WTC11 (cell line): ENCODE results near the gene ABR. TPM values are rescaled to one million over a fixed set of nuclear protein-coding genes. Genes with fewer than 3 reads are reported as not detected.

Experiments used
- ATAC-seq: fragments of 200-7000 bp; cut with Tn5 transposase; 2 replicates; pipeline ENCODE4 v1.10.0; 2021; ENCODE audit warnings: mild to moderate bottlenecking, moderate library complexity
- CTCF ChIA-PET: fragments of 300-600 bp; sonication (Branson Sonifier 250); formaldehyde crosslinking; loops from one replicate; lab custom pipeline; 2021; ENCODE audit warnings: antibody characterized with exemption; lab: Charles Lee
- POLR2A ChIA-PET: fragments of 350-600 bp; sonication (Branson Sonifier 250); formaldehyde crosslinking; loops from one replicate; lab custom pipeline; 2021; ENCODE audit warnings: antibody characterized with exemption; lab: Charles Lee
- DNase-seq: peaks from one replicate; pipeline ENCODE4 v3.0.0; 2021; ENCODE audit warnings: low spot score
- H3K27ac Mint-ChIP-seq: 2 replicates; pipeline ENCODE4 v1.8.0; 2021; ENCODE audit warnings: mixed read lengths
- H3K27me3 Mint-ChIP-seq: 2 replicates; pipeline ENCODE4 v1.8.0; 2021; ENCODE audit warnings: low read depth, mild to moderate bottlenecking, moderate library complexity, mixed read lengths
- H3K36me3 Mint-ChIP-seq: 2 replicates; pipeline ENCODE4 v1.8.0; 2021; ENCODE audit warnings: mixed read lengths
- H3K4me1 Mint-ChIP-seq: 2 replicates; pipeline ENCODE4 v1.8.0; 2022; ENCODE audit warnings: mixed read lengths
- H3K4me3 Mint-ChIP-seq: 2 replicates; pipeline ENCODE4 v1.8.0; 2021; ENCODE audit warnings: mild to moderate bottlenecking, moderate library complexity, mixed read lengths
- H3K9me3 Mint-ChIP-seq: 2 replicates; pipeline ENCODE4 v1.8.0; 2021; ENCODE audit warnings: mixed read lengths
- ATF1 ChIP-seq: sonication (generic); formaldehyde crosslinking; IDR thresholded peaks from 2 replicates; pipeline ENCODE4 v1.8.1; 2023; ENCODE audit warnings: mild to moderate bottlenecking, moderate library complexity, missing genetic modification reagents
- CBFB ChIP-seq: sonication (generic); formaldehyde crosslinking; IDR thresholded peaks from 2 replicates; pipeline ENCODE4 v1.8.1; 2022; ENCODE audit warnings: mild to moderate bottlenecking, low read depth, missing genetic modification reagents
- CREB1 ChIP-seq: sonication (generic); formaldehyde crosslinking; IDR thresholded peaks from 2 replicates; pipeline ENCODE4 v1.8.0; 2023; ENCODE audit warnings: mild to moderate bottlenecking, missing genetic modification reagents
- ELF4 ChIP-seq: sonication (generic); formaldehyde crosslinking; IDR thresholded peaks from 2 replicates; pipeline ENCODE4 v1.8.1; 2022; ENCODE audit warnings: low read depth, mild to moderate bottlenecking, moderate library complexity, missing genetic modification reagents
- FOXP1 ChIP-seq: sonication (generic); formaldehyde crosslinking; IDR thresholded peaks from 2 replicates; pipeline ENCODE4 v1.8.0; 2022; ENCODE audit warnings: missing genetic modification reagents, mild to moderate bottlenecking, moderate library complexity, borderline replicate concordance
- GRHL2 ChIP-seq: fragments of 250-450 bp; sonication (Bioruptor Pico); IDR thresholded peaks from 2 replicates; pipeline ENCODE4 v1.8.0; 2022; ENCODE audit warnings: mild to moderate bottlenecking, moderate library complexity; ENCODE audit not compliant: insufficient replicate concordance, severe bottlenecking
- GTF2I ChIP-seq: fragments of 250-450 bp; sonication (Bioruptor Pico); conservative IDR thresholded peaks from 2 replicates; pipeline ENCODE4 v1.4.0; 2021; ENCODE audit warnings: mild to moderate bottlenecking
- HMGXB4 ChIP-seq: sonication (generic); formaldehyde crosslinking; IDR thresholded peaks from 2 replicates; pipeline ENCODE4 v1.8.1; 2023; ENCODE audit warnings: mild to moderate bottlenecking, moderate library complexity, missing genetic modification reagents
- NR3C1 ChIP-seq: sonication (generic); formaldehyde crosslinking; conservative IDR thresholded peaks from 2 replicates; pipeline ENCODE4 v1.8.1; 2023; ENCODE audit warnings: low read depth, mild to moderate bottlenecking, missing genetic modification reagents
- OVOL2 ChIP-seq: fragments of 250-450 bp; sonication (Bioruptor Pico); IDR thresholded peaks from 2 replicates; pipeline ENCODE4 v1.9.0; 2021; ENCODE audit warnings: mild to moderate bottlenecking, borderline replicate concordance
- PRRX2 ChIP-seq: fragments of 250-450 bp; sonication (Bioruptor Pico); IDR thresholded peaks from 2 replicates; pipeline ENCODE4 v1.8.0; 2021; ENCODE audit warnings: mild to moderate bottlenecking
- RELA ChIP-seq: sonication (generic); formaldehyde crosslinking; IDR thresholded peaks from 2 replicates; pipeline ENCODE4 v1.8.1; 2022; ENCODE audit warnings: missing genetic modification reagents, mild to moderate bottlenecking, borderline replicate concordance
- SMAD4 ChIP-seq: sonication (generic); formaldehyde crosslinking; IDR thresholded peaks from 2 replicates; pipeline ENCODE4 v1.8.0; 2022; ENCODE audit warnings: mild to moderate bottlenecking, missing genetic modification reagents
- SOX15 ChIP-seq: fragments of 250-450 bp; sonication (Bioruptor Pico); IDR thresholded peaks from 2 replicates; pipeline ENCODE4 v1.9.0; 2021; ENCODE audit warnings: mild to moderate bottlenecking
- SP1 ChIP-seq: sonication (generic); formaldehyde crosslinking; conservative IDR thresholded peaks from 2 replicates; pipeline ENCODE4 v1.8.1; 2022; ENCODE audit warnings: missing genetic modification reagents
- TEAD1 ChIP-seq: sonication (generic); formaldehyde crosslinking; IDR thresholded peaks from 2 replicates; pipeline ENCODE4 v1.8.0; 2022; ENCODE audit warnings: mild to moderate bottlenecking, missing genetic modification reagents
- ZNF138 ChIP-seq: sonication (generic); formaldehyde crosslinking; conservative IDR thresholded peaks from 2 replicates; pipeline ENCODE4 v1.8.1; 2022; ENCODE audit warnings: mild to moderate bottlenecking, moderate library complexity, missing genetic modification reagents
- ZNF232 ChIP-seq: sonication (generic); formaldehyde crosslinking; IDR thresholded peaks from 2 replicates; pipeline ENCODE4 v1.8.0; 2022; ENCODE audit warnings: mild to moderate bottlenecking, missing genetic modification reagents
- total RNA-seq: library from RNA; stranded (reverse); gene quantifications from 3 replicates; pipeline ENCODE4 v1.2.3, GENCODE V29; 2021
- TF ChIP-seq, protein P1 (sequence below): sonication (generic); formaldehyde crosslinking; IDR thresholded peaks from 2 replicates; pipeline ENCODE4 v1.8.1; 2023; ENCODE audit warnings: mild to moderate bottlenecking, missing genetic modification reagents
- TF ChIP-seq, protein P2 (sequence below): sonication (generic); formaldehyde crosslinking; IDR thresholded peaks from 2 replicates; pipeline ENCODE4 v1.8.1; 2023; ENCODE audit warnings: mild to moderate bottlenecking, missing genetic modification reagents, moderate library complexity
- TF ChIP-seq, protein P3 (sequence below): sonication (generic); formaldehyde crosslinking; IDR thresholded peaks from 2 replicates; pipeline ENCODE4 v1.8.1; 2022; ENCODE audit warnings: low read depth, missing genetic modification reagents, borderline replicate concordance
- TF ChIP-seq, protein P4 (sequence below): sonication (generic); formaldehyde crosslinking; IDR thresholded peaks from 2 replicates; pipeline ENCODE4 v1.8.0; 2022; ENCODE audit warnings: mild to moderate bottlenecking, missing genetic modification reagents
- TF ChIP-seq, protein P5 (sequence below): fragments of 250-450 bp; sonication (Bioruptor Pico); IDR thresholded peaks from 2 replicates; pipeline ENCODE4 v2.1.2; 2022; ENCODE audit warnings: mild to moderate bottlenecking, moderate library complexity

The ABR gene
- total RNA-seq, 1 experiment from 2014 or later, result 38.0 TPM

- TF ChIP-seq, protein P1, sequence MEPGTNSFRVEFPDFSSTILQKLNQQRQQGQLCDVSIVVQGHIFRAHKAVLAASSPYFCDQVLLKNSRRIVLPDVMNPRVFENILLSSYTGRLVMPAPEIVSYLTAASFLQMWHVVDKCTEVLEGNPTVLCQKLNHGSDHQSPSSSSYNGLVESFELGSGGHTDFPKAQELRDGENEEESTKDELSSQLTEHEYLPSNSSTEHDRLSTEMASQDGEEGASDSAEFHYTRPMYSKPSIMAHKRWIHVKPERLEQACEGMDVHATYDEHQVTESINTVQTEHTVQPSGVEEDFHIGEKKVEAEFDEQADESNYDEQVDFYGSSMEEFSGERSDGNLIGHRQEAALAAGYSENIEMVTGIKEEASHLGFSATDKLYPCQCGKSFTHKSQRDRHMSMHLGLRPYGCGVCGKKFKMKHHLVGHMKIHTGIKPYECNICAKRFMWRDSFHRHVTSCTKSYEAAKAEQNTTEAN (CRISPR knock-in tag), result no peak
- no peak for TF ChIP-seq FOXP1 (CRISPR knock-in tag)
- TF ChIP-seq SP1 (CRISPR knock-in tag), result no peak
- TF ChIP-seq GRHL2 (CRISPR knock-in tag), result no peak
- no peak for TF ChIP-seq RELA (CRISPR knock-in tag)
These were observed 11.1 kb downstream of the ABR start (continued) for GRCh38 chr17:1168533-1169220.

GRCh38 chr17:1166276-1166675 is 13.5 kb downstream of the ABR start:
- ATAC-seq (no peak), DNase-seq (no peak)
- H3K27me3 Mint-ChIP-seq, result no peaks in the 10 kb centered on the region
- no peak for TF ChIP-seq ZNF232
- no peak for TF ChIP-seq SMAD4 (CRISPR knock-in tag)
- TF ChIP-seq CBFB (CRISPR knock-in tag), result no peak
- TF ChIP-seq ATF1, result no peak
- TF ChIP-seq, protein P2, sequence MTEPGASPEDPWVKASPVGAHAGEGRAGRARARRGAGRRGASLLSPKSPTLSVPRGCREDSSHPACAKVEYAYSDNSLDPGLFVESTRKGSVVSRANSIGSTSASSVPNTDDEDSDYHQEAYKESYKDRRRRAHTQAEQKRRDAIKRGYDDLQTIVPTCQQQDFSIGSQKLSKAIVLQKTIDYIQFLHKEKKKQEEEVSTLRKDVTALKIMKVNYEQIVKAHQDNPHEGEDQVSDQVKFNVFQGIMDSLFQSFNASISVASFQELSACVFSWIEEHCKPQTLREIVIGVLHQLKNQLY (CRISPR knock-in tag), result no peak
- TF ChIP-seq, protein P3, sequence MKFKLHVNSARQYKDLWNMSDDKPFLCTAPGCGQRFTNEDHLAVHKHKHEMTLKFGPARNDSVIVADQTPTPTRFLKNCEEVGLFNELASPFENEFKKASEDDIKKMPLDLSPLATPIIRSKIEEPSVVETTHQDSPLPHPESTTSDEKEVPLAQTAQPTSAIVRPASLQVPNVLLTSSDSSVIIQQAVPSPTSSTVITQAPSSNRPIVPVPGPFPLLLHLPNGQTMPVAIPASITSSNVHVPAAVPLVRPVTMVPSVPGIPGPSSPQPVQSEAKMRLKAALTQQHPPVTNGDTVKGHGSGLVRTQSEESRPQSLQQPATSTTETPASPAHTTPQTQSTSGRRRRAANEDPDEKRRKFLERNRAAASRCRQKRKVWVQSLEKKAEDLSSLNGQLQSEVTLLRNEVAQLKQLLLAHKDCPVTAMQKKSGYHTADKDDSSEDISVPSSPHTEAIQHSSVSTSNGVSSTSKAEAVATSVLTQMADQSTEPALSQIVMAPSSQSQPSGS (CRISPR knock-in tag), result no peak
- no peak for TF ChIP-seq OVOL2
- TF ChIP-seq TEAD1, result no peak
- no peak for TF ChIP-seq ELF4 (CRISPR knock-in tag)
- no peak for TF ChIP-seq ZNF138 (CRISPR knock-in tag)
- TF ChIP-seq CREB1 (CRISPR knock-in tag), result no peak
- TF ChIP-seq HMGXB4 (CRISPR knock-in tag), result no peak
- no peak for TF ChIP-seq PRRX2
- no peak for TF ChIP-seq GTF2I (CRISPR knock-in tag)
- TF ChIP-seq SOX15 (CRISPR knock-in tag), result no peak
- TF ChIP-seq, protein P4, sequence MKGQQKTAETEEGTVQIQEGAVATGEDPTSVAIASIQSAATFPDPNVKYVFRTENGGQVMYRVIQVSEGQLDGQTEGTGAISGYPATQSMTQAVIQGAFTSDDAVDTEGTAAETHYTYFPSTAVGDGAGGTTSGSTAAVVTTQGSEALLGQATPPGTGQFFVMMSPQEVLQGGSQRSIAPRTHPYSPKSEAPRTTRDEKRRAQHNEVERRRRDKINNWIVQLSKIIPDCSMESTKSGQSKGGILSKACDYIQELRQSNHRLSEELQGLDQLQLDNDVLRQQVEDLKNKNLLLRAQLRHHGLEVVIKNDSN (CRISPR knock-in tag), result no peak
- no peak for TF ChIP-seq NR3C1 (CRISPR knock-in tag)
- TF ChIP-seq SP1 (CRISPR knock-in tag), result no peak
- TF ChIP-seq, protein P5, sequence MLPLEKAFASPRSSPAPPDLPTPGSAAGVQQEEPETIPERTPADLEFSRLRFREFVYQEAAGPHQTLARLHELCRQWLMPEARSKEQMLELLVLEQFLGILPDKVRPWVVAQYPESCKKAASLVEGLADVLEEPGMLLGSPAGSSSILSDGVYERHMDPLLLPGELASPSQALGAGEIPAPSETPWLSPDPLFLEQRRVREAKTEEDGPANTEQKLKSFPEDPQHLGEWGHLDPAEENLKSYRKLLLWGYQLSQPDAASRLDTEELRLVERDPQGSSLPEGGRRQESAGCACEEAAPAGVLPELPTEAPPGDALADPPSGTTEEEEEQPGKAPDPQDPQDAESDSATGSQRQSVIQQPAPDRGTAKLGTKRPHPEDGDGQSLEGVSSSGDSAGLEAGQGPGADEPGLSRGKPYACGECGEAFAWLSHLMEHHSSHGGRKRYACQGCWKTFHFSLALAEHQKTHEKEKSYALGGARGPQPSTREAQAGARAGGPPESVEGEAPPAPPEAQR (CRISPR knock-in tag), result no peak
- no peak overlapping the region for H3K27ac Mint-ChIP-seq
- no peaks in the 10 kb centered on the region for H3K36me3 Mint-ChIP-seq
- no peaks in the 10 kb centered on the region for H3K9me3 Mint-ChIP-seq
- ChIA-PET POLR2A (no interaction called here), CTCF (interaction anchor here (1.4 to 4.3 kb wide), 2 partner anchors 21 to 44 kb away, joined by 4 to 18 read pairs; no protein-coding TSS in a partner anchor)
- no peaks in the 10 kb centered on the region for H3K4me1 Mint-ChIP-seq
- no peak overlapping the region for H3K4me3 Mint-ChIP-seq
